SHP77 (cell line): Measurements from ENCODE around the gene SPATA45.

ENCODE experiments used
- DNase-seq, 2 experiments: peaks; one replicate each; lab custom pipeline; 2025; lab: John Stamatoyannopoulos, UW

Gene SPATA45

GRCh38 chr1:212780759-212781158 lies 66.7 kb downstream of the SPATA45 start:
- DNase-seq = no peak
